Activated T-cell treated with anti-CD3 and anti-CD28 coated beads for 24 hours (primary cell): Measurements from ENCODE around the gene BCL7A.
A peak's percentile ranks its signal among the peaks of the same experiment; 100 is the strongest.
"Not testable (repeated sequence)": the region's sequence is repeated elsewhere in the genome, so short reads cannot be mapped to it uniquely, and the experiment has no call there.

ENCODE experiments used
- DNase-seq: peaks from one replicate; pipeline ENCODE4 v3.0.0-alpha.2; 2020; ENCODE audit warnings: low read depth

BCL7A gene

DNA sequence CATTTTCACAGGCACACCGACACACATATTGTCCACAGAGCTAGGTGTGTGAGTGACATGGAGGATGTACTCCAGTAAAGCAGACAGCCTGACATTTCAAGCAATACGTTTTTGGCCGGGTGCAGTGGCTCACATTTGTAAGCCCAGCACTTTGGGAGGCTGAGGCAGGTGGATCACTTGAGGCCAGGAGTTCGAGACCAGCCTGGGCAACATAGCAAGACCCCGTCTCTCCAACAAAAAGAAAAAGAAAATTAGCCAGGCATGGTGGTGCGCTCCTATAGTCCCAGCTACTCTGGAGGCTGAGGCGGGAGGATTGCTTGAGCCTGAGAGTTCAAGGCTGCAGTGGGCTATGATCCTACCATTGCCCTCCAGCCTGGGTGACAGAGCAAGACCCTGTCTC lies 34.7 kb downstream of the BCL7A start:
- not testable (repeated sequence) for DNase-seq

GRCh38 chr12:122057007-122057735 lies 35.5 kb downstream of the BCL7A start:
- no peak for DNase-seq

DNA sequence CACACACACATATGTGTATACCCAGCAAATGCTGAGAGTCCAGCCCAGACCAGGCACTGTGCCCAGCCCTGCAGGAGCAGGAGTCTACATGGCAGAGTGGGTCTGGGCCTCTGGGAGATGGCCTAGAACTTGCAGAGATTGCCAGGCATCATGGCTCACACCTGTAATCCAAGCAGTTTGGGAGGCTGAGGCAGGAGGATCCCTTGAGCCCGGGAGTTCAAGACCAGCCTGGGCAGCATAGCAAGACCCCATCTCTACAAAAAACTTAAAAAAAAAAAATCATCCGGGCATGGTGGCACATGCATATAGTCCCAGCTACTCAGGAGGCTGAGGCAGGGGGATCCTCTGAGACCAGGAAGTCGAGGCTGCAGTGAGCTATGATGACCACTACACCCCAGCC lies 36.1 kb downstream of the BCL7A start:
- DNase-seq: no peak

GRCh38 chr12:122058549-122059149 lies 37.0 kb downstream of the BCL7A start:
- no peak for DNase-seq

- DNase-seq: no peak
Observed at GRCh38 chr12:122059203-122059960, 37.7 kb downstream of the BCL7A start.

GRCh38 chr12:122060081-122060501 lies 38.4 kb downstream of the BCL7A start:
- no peak for DNase-seq

DNA sequence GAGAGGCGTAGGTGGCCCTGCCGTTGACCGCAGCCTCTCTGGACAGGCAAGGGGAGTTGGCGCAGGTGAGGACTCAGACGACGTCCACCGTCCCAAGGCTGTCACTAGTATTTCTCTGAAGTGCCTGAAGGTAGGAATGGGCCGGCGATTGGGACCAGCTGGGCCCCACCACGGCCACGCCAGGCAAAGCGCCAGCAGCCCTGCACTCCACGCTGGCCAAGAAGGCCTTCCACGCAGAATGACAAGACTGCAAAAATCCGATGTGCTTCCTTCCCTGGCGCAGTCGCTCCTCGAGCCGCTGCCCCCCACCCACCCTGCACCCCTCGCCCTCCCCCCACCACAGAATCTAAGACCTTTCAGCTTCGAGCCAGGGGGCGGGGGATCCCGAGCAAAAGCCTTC lies 39.6 kb downstream of the BCL7A start:
- DNase-seq: no peak

GRCh38 chr12:122062832-122063693 lies 41.4 kb downstream of the BCL7A start:
- DNase-seq: no peak

DNA sequence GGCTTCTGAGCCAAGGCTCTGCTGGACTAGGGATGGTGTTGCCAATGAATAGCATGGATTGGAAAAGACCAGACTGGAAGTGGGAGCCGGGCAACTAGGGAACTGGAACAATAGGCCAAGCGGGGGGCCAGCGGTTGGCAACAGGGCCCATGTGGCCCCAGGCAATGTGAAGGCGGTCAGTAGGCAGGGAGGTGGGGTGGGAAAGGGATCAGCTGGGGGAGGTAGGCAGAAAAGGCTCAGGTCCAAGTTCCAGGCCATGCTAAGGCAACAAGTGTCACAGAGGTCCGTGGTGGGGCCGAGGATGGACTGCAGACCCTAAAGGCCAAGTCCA lies 42.0 kb downstream of the BCL7A start:
- no peak for DNase-seq

GRCh38 chr12:122064025-122064777 lies 42.5 kb downstream of the BCL7A start:
- no peak for DNase-seq

GRCh38 chr12:122064780-122065588 lies 43.3 kb downstream of the BCL7A start:
- DNase-seq: no peak

DNA sequence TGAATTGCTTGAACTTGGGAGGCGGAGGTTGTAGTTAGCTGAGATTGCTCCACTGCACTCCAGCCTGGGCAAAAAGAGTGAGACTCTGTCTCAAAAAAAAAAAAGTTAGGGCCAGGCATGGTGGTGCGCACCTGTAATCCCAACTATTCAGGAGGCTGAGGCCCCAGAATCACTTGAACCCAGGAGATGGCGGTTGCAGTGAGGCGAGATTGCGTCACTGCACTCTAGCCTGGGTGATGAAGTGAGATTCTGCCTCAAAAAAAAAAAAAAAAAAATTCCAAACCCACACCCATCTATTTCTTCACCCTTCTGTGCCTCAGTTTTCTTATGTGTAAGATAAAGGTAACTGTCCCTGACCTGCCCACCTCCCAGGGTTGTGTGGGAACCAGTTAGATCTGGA lies 45.9 kb downstream of the BCL7A start:
- no peak for DNase-seq

DNA sequence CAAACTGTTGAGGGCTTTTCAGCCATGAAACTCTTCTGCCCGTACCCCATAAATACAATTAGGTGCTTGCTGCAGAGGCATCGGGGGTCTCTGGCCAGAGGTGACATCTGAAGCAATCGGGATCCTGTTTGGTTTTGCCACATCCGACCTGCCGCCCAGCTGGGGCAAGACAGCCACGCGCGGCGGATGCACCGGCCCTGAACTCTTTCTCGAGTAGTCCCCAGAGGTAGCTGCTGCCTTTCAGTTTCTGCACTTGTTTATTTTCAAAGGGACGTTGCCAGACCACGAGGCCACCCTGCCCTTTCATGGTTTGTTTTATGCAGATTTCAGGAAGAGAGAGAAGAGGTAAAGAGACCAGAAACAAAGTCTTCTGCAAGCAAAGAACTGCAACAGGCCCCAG lies 46.3 kb downstream of the BCL7A start:
- no peak for DNase-seq

DNA sequence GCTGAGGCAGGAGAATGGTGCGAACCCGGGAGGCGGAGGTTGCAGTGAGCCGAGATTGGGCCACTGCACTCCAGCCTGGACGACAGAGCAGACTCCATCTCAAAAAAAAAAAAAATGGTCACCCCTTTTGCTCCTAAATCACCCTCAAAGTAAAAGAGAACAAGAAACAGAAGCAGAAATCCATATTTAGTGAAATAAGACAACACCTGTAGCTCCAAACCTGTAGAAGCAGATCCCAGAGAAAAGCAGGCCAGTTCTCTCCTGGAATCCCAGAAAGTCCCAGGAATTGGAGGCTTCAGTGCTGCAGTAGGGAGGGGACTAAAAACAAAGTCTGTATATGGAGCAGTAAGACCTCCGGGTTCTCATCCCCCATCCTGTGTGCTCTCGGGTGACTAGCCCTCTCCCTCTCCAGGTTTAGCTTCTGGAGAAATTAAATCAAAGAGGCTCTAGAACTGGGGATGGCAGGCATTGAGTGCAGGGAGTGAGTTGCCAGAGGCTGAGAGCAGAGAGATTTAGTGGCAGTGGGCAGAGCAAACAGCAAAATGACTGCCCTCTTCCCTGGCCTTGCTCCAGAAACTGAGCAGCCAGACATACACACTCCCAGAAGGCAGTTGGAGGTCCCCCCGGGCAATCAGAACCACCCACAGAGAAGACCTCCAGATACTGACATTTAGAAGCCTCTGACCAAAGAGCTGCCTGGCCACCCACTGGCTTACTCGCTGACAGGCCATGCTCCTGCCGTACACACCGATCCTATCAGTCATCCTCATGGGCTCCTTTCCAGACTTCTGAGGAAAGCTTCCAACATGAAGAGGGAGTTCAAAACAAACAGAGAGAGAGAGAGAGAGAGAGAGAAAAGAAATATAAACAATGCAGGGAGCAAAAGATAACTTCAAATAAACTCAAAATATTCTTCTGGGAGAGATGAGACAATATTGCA lies 50.6 kb downstream of the BCL7A start:
- DNase-seq: no peak

DNA sequence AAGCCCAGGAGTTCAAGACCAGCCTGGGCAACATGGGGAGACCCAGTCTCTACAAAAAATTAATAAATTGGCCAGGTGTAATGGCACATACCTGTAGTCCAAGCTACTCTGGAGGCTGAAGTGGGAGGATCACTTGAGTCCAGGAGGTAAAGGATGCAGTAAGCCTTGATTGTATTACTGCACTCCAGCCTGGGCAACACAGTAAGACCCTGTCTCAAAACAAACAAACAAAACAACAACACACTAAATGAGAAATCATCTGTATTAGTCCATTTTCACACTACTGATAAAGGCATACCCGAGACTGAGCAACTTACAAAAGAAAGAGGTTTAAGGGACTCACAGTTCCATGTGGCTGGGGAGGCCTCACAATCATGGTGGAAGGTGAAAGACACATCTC lies 52.1 kb downstream of the BCL7A start:
- DNase-seq: no peak

GRCh38 chr12:122076743-122077495 lies 55.2 kb downstream of the BCL7A start:
- no peak for DNase-seq

GRCh38 chr12:122078141-122079032 lies 56.7 kb downstream of the BCL7A start, which contains the start of gene MLXIP:
TSS of gene MLXIP (plus strand) at chr12:122078756. CDS start at chr12:122078854, 98 bp downstream.
- peak; percentile 85 for DNase-seq
